HG02678 (cell line): ENCODE results near the gene S100A1.
"Not testable (repeated sequence)": the region's sequence is repeated elsewhere in the genome, so short reads cannot be mapped to it uniquely, and the experiment has no call there.

ENCODE experiments used
- ATAC-seq: cut with Tn5 transposase; IDR thresholded peaks from one replicate; pipeline ENCODE4 v1.9.1; 2021; ENCODE audit warnings: mild to moderate bottlenecking, moderate library complexity; ENCODE audit not compliant: unreplicated experiment

The S100A1 gene

GRCh38 chr1:153629971-153630370 lies 1.7 kb downstream of the S100A1 start:
- no peak for ATAC-seq

- ATAC-seq: no peak
These were observed 2.1 kb downstream of the S100A1 start for GRCh38 chr1:153630384-153630783.

- no peak for ATAC-seq
These were observed 3.1 kb downstream of the S100A1 start for GRCh38 chr1:153631047-153632022.

- peak; percentile 5 for ATAC-seq
These were observed 5.0 kb downstream of the S100A1 start for GRCh38 chr1:153633161-153633753.

- ATAC-seq: peak; percentile 89
These were observed 5.8 kb downstream of the S100A1 start, which contains the start of gene CHTOP for GRCh38 chr1:153633754-153634665. Gene CHTOP (plus strand): TSS chr1:153634066. CDS start chr1:153636589, 2,523 bp downstream.

- no peak for ATAC-seq
These were observed 7.6 kb downstream of the S100A1 start for GRCh38 chr1:153635872-153636271.

- ATAC-seq: no peak
These were observed 8.1 kb downstream of the S100A1 start for GRCh38 chr1:153636312-153636711.

GRCh38 chr1:153638261-153638660 lies 10.0 kb downstream of the S100A1 start:
- no peak for ATAC-seq

- ATAC-seq: no peak
These were observed 11.0 kb downstream of the S100A1 start for GRCh38 chr1:153639280-153639679.

- not testable (repeated sequence) for ATAC-seq
These were observed 12.0 kb downstream of the S100A1 start for GRCh38 chr1:153640213-153640612.

- no peak for ATAC-seq
These were observed 12.6 kb downstream of the S100A1 start for GRCh38 chr1:153640861-153641260.

- ATAC-seq: no peak
These were observed 13.9 kb downstream of the S100A1 start for GRCh38 chr1:153642161-153642560.

- ATAC-seq: no peak
These were observed 14.9 kb downstream of the S100A1 start for GRCh38 chr1:153643100-153643499.

- ATAC-seq: no peak
These were observed 15.6 kb downstream of the S100A1 start for GRCh38 chr1:153643816-153644215.

- ATAC-seq: no peak
These were observed 18.6 kb downstream of the S100A1 start for GRCh38 chr1:153646672-153647345.

- no peak for ATAC-seq
These were observed 19.1 kb downstream of the S100A1 start for GRCh38 chr1:153647346-153647714.

GRCh38 chr1:153648000-153648643 lies 19.9 kb downstream of the S100A1 start:
- no peak for ATAC-seq

GRCh38 chr1:153649137-153649862 lies 21.1 kb downstream of the S100A1 start:
- ATAC-seq: no peak

GRCh38 chr1:153649863-153650235 lies 21.6 kb downstream of the S100A1 start:
- no peak for ATAC-seq
